Measurements from ENCODE around the gene ASB2.

Gene ASB2

GRCh38 chr14:93898081-93898611 lies 78.2 kb downstream of the ASB2 start:
- no peak for DNase-seq

DNA sequence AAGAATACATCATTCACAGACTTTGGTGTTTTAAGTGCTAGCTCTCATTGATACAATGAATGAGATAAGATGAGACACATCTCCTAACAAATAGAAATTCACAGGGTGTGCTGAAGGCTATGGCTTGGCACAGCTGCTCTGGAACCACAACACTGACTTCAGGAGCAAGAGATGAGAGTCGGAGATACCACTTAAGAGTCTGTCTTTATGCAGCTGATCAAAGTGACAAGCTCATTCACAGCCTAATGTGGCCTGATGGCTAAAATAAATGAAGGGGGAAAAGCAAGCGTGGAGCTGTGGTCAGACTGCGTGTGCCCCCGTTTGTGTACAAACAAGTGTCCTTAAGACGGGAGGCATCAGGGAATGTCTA lies 78.9 kb downstream of the ASB2 start:
- DNase-seq = no peak

DNA sequence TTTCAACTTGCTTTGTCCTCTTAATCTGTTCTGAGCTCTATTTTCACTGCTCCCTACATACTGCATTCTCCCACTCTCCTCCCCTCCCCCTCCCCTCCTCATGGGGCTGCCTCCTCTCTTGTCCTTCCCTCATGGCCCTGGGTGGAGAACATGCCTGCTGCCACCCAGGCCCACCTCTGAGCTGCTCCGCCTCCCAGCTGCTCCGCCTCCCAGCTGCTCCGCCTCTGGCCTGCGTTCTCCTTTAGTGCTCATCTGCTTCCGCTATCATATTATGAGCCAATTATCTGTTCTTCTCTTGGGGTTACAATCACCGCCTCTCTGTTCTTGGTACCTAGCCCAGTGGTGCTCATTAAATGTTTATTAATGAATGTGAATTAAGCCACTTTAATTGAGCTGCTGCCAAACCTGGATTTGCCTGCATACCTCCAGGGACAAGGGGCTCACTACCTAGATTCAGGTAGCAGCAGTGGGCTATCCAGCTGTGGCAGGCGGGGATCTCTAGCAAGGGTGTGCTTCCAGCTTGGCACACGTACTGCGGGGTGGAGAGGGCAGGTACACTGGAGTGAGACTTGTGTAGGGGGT lies 81.3 kb downstream of the ASB2 start:
- DNase-seq = no peak

GRCh38 chr14:93893661-93894261 lies 82.6 kb downstream of the ASB2 start:
- DNase-seq = no peak

GRCh38 chr14:93892923-93893558 lies 83.3 kb downstream of the ASB2 start:
- DNase-seq = peak; percentile 37

- DNase-seq = no peak
Measured at GRCh38 chr14:93892505-93892839, 83.9 kb downstream of the ASB2 start.

DNA sequence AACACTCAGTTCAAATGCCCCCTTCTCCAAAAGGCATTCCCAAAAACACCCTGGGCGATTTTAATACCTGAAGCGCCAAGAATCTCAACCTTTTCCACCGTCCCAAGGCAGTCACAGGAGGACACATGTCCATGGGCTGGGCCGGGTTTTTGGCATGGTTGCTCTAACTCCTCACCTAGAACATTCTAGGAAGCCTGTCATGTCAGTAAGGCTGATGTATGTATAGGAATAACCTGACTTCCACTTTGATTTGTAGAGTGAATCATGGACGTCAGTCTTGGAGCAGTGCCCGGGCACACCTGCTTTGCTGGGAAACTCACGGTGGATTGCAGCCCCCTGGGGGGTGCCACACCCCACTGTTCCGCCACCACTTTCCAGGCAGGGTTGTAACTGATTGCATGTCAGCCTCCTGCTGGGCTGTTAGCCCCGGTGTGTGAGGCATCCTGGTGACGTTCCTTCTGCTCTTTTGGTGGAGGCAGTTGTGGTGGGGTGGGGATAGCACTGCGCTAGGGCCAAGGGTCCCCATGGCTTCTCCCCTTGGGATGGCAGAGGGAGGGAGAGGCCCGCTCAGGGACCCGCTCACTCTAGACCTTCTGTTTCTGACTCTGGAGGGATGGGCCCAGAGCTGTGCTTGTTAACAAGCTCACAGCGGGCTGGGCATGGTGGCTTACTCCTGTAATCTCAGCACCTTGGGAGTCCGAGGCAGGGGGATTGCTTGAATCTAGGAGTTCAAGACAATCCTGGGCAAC lies 84.4 kb downstream of the ASB2 start:
- DNase-seq = no peak

DNA sequence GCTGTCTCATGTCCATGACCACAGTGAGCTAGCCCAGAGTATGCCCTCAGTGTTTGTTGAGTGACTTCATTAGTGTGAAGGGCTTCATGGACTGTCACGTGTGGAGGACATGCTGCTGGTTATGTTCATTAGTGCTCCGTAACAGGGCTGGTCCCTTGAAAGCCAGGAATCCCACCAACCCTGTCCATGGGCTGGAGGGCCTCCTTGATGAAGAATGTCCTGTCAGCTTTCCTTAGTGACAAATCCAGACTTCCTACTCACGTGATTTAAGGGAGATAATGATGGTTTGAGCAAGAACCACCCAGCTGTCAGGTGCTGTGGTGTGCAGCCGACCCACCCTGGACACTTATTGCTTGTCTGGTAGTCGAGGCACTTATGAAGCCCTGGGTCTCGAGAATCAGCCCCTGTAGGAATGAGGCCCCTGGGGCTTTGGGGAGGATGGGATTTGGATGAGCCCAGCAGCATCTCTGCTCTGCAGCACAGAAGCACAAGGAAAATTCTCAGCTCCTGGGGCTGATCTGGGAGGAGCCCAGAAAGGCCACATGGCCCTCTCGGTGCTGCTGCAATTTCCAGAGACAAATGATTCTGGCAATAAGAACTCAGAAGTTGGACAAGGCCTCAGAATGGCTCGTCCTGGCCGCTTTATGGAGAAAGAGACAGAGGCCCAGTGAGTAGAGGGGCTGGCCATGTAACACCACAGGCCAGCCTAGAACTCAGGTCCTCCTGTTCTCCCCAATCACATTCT lies 86.5 kb downstream of the ASB2 start:
- no peak for DNase-seq

DNA sequence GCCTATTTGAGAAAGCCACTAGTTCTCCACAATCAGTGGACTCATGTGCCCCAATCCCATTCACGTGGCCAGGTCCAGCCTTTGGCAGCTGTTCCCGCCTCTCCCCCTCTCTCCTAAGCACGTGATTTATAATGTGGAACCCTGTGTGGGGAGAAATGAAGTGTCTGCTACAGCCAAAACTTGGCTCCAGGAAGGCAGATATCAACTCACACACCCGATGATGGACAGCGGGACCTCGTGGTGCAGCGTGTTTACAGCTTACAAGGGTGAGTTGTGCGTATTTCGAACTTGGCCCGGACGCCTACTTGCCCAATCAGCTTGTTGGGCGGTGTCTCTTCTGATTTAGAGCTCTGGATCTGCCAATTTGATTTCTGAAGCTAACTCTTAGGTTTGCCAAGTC lies 87.4 kb downstream of the ASB2 start:
- no peak for DNase-seq

- no peak for DNase-seq
Measured at GRCh38 chr14:93884950-93885349, 91.4 kb downstream of the ASB2 start.

Measured in central memory CD4-positive, alpha-beta T cell (primary cell).